Activated CD8-positive, alpha-beta memory T cell treated with anti-CD3 and anti-CD28 coated beads for 48 hours (primary cell): Measurements from ENCODE around the gene CLDN20.
"Not testable (repeated sequence)": the region's sequence is repeated elsewhere in the genome, so short reads cannot be mapped to it uniquely, and the experiment has no call there.

Experiments
- DNase-seq, 3 experiments: peaks; one replicate each; pipeline ENCODE4 v3.0.0-alpha.2; 2020; ENCODE audit warnings: low read depth in 2 of 3, low spot score in 2 of 3

Gene CLDN20

GRCh38 chr6:155263373-155264063 lies at the start of gene CLDN20:
TSS of gene CLDN20 (plus strand) at chr6:155264013. CDS start at chr6:155275720, 11,707 bp downstream.
- no peak for DNase-seq

- DNase-seq: no peak
Measured at GRCh38 chr6:155215906-155216305, 47.9 kb upstream of the CLDN20 start.

GRCh38 chr6:155216312-155217046 lies 47.3 kb upstream of the CLDN20 start:
- DNase-seq: no peak

- DNase-seq: not testable (repeated sequence)
Measured at GRCh38 chr6:155218711-155219110, 45.1 kb upstream of the CLDN20 start.

- no peak for DNase-seq
Measured at GRCh38 chr6:155219299-155219698, 44.5 kb upstream of the CLDN20 start.

- no peak for DNase-seq
Measured at GRCh38 chr6:155219858-155220301, 43.9 kb upstream of the CLDN20 start.

GRCh38 chr6:155221086-155221485 lies 42.7 kb upstream of the CLDN20 start:
- DNase-seq: no peak

- no peak for DNase-seq
Measured at GRCh38 chr6:155222506-155222905, 41.3 kb upstream of the CLDN20 start.

- peak in 1 of 3 experiments; percentile 19 for DNase-seq
Measured at GRCh38 chr6:155223646-155224451, 40.0 kb upstream of the CLDN20 start.

GRCh38 chr6:155224618-155225017 lies 39.2 kb upstream of the CLDN20 start:
- no peak for DNase-seq

- DNase-seq: no peak
Measured at GRCh38 chr6:155227046-155227445, 36.8 kb upstream of the CLDN20 start.

GRCh38 chr6:155228546-155229166 lies 35.2 kb upstream of the CLDN20 start:
- no peak for DNase-seq

GRCh38 chr6:155230975-155231374 lies 32.8 kb upstream of the CLDN20 start:
- not testable (repeated sequence) for DNase-seq

GRCh38 chr6:155232848-155233247 lies 31.0 kb upstream of the CLDN20 start:
- no peak for DNase-seq

- DNase-seq: no peak
Measured at GRCh38 chr6:155234167-155234566, 29.6 kb upstream of the CLDN20 start.

GRCh38 chr6:155234687-155235086 lies 29.1 kb upstream of the CLDN20 start:
- DNase-seq: no peak

GRCh38 chr6:155235087-155235486 lies 28.7 kb upstream of the CLDN20 start:
- DNase-seq: no peak

GRCh38 chr6:155237613-155238012 lies 26.2 kb upstream of the CLDN20 start:
- DNase-seq: no peak

- DNase-seq: no peak
Measured at GRCh38 chr6:155240905-155241600, 22.8 kb upstream of the CLDN20 start.

GRCh38 chr6:155241966-155242365 lies 21.8 kb upstream of the CLDN20 start:
- DNase-seq: no peak

- DNase-seq: no peak
Measured at GRCh38 chr6:155244434-155244833, 19.4 kb upstream of the CLDN20 start.
